RCC 7860 (cell line): ENCODE data around the gene BATF.

Source experiments
- DNase-seq: peaks from one replicate; pipeline ENCODE4 v3.0.0-alpha.2; 2015; ENCODE audit warnings: low spot score
- FAIRE-seq: peaks from 2 replicates; lab custom pipeline; 2012; peaks lifted over from hg19 to GRCh38; lab: Jason Lieb, UNC

BATF gene

GRCh38 chr14:75531660-75532317 is 9.5 kb downstream of the BATF start:
- DNase-seq (peak; percentile 6), FAIRE-seq (no peak)

- FAIRE-seq (no peak), DNase-seq (no peak)
Measured at GRCh38 chr14:75533791-75534555, 11.7 kb downstream of the BATF start.

GRCh38 chr14:75535164-75535898 is 13.1 kb downstream of the BATF start:
- no peak for DNase-seq
- no peak for FAIRE-seq

- DNase-seq (no peak), FAIRE-seq (no peak)
Measured at GRCh38 chr14:75537071-75537470, 14.8 kb downstream of the BATF start.

GRCh38 chr14:75539162-75539560 is 16.9 kb downstream of the BATF start:
- no peak for DNase-seq
- FAIRE-seq = no peak

GRCh38 chr14:75539561-75540478 is 17.6 kb downstream of the BATF start:
- DNase-seq = no peak
- no peak for FAIRE-seq

- DNase-seq = no peak
- FAIRE-seq = no peak
Measured at GRCh38 chr14:75540479-75540851, 18.2 kb downstream of the BATF start.

GRCh38 chr14:75542588-75543091 is 20.4 kb downstream of the BATF start:
- DNase-seq = no peak
- FAIRE-seq = no peak

GRCh38 chr14:75543253-75543652 is 21.0 kb downstream of the BATF start:
- DNase-seq = no peak
- no peak for FAIRE-seq

- FAIRE-seq = no peak
- DNase-seq = no peak
Measured at GRCh38 chr14:75543786-75544185, 21.5 kb downstream of the BATF start.

GRCh38 chr14:75545907-75546306 is 23.6 kb downstream of the BATF start:
- FAIRE-seq (no peak), DNase-seq (no peak)

GRCh38 chr14:75547552-75548250 is 25.4 kb downstream of the BATF start:
- DNase-seq (no peak), FAIRE-seq (no peak)

- no peak for FAIRE-seq
- no peak for DNase-seq
Measured at GRCh38 chr14:75548544-75548943, 26.3 kb downstream of the BATF start.

- FAIRE-seq (no peak), DNase-seq (no peak)
Measured at GRCh38 chr14:75549169-75549568, 26.9 kb downstream of the BATF start.

- DNase-seq (no peak), FAIRE-seq (no peak)
Measured at GRCh38 chr14:75551021-75551420, 28.8 kb downstream of the BATF start.

GRCh38 chr14:75553157-75553556 is 30.9 kb downstream of the BATF start:
- no peak for FAIRE-seq

GRCh38 chr14:75553761-75554364 is 31.6 kb downstream of the BATF start:
- no peak for FAIRE-seq
- no peak for DNase-seq

More at GRCh38 chr14:75553157-75553556, 30.9 kb downstream of the BATF start:
- no peak for DNase-seq

- no peak for FAIRE-seq
- DNase-seq = no peak
Measured at GRCh38 chr14:75554482-75554881, 32.2 kb downstream of the BATF start.

GRCh38 chr14:75558440-75558839 is 36.2 kb downstream of the BATF start:
- DNase-seq (no peak), FAIRE-seq (no peak)

- no peak for FAIRE-seq
Measured at GRCh38 chr14:75559045-75559444, 36.8 kb downstream of the BATF start.

More at GRCh38 chr14:75559045-75559444, 36.8 kb downstream of the BATF start:
- no peak for DNase-seq
